ENCODE data around the gene EHD4. TPM values are rescaled to one million over a fixed set of nuclear protein-coding genes. Genes with fewer than 3 reads are reported as not detected.

The EHD4 gene
- total RNA-seq, 2 donors from 2014 or later, result 30.3 to 40.0 TPM

DNA sequence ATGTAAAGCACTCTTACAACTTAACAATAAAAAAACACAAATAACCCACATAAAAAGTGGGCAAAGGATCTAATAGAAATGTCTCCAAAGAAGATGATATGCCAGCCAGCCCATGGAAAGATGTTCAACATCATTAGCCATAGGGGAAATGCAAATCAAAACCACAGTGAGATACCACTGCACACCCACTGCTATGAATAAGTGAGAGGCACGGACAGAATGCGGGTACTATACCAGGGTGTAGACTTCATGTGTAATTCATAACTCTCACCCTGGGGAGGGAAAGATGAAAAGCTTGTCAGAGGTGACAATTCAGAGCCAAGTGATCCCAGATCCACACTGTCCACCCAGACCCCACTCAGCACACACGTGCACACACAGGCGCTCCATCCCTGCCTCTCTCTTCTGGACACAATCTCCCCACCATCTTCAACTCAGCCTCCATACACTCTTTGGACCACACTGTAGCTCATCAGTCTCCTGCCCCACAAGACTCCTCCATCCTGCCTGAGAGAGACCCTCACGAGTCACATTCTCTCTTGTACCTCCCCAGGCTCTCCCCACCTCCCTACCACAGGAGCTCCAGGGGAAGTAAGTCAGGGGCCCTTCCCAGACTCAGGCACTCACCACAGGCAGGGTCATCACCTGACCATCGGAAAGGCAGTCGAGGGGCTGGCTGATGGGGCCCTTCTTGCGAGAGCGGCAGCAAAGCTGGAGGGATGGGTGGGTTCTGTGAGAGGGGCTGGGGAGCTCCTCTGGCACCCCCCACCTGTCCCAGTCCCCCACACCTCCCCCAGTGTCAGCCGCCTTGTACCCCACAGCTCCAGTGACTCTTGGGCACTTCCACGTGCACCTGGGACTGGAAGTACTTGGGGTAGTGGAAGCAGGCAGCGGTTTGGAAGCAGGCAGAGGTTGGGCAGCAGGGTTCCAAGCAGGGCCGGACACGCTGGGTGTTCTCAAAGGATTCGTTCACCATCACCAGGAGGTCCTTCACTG is 27.2 kb upstream of the EHD4 start:
- no peaks in the 10 kb centered on the region for H3K27me3 ChIP-seq
- H3K9ac ChIP-seq (ENCODE audit: low read depth in 2 of 2, low read length in 2 of 2), result no peak overlapping the region
- intact Hi-C loops (cut with DNase I), result no loop called here
- TF ChIP-seq, protein P1, sequence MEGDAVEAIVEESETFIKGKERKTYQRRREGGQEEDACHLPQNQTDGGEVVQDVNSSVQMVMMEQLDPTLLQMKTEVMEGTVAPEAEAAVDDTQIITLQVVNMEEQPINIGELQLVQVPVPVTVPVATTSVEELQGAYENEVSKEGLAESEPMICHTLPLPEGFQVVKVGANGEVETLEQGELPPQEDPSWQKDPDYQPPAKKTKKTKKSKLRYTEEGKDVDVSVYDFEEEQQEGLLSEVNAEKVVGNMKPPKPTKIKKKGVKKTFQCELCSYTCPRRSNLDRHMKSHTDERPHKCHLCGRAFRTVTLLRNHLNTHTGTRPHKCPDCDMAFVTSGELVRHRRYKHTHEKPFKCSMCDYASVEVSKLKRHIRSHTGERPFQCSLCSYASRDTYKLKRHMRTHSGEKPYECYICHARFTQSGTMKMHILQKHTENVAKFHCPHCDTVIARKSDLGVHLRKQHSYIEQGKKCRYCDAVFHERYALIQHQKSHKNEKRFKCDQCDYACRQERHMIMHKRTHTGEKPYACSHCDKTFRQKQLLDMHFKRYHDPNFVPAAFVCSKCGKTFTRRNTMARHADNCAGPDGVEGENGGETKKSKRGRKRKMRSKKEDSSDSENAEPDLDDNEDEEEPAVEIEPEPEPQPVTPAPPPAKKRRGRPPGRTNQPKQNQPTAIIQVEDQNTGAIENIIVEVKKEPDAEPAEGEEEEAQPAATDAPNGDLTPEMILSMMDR (IDR thresholded peaks at IDR 0.05), result no peak
- H3K27ac ChIP-seq, result no peak overlapping the region
- H3K36me3 ChIP-seq, result no peaks in the 10 kb centered on the region
- H3K9me3 ChIP-seq, result no peaks in the 10 kb centered on the region
- no peaks in the 10 kb centered on the region for H3K4me1 ChIP-seq
- H3K4me3 ChIP-seq, result no peak overlapping the region
- no peak for DNase-seq

DNA sequence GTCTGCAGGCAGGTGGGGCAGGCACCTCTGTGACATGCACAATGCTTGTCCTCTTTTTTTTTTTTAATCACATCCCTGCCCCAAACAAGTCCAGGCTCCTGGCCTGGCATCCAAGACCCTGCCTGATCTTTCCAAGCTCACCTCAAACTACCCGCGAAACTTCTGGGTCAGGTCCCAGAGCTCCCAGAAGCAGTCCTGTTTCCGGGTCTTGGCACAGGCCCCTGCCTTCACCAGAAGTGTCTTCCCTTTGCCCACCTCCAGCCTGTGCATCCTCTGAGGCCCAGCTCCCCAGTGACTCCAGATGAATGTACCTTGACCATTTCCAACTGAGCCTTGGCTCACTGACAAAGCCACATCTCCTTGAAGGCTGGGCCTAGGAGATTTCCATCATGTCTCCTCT is 25.5 kb upstream of the EHD4 start:
- TF ChIP-seq, protein P1 (IDR thresholded peaks at IDR 0.05), result no peak
- Histone ChIP-seq H3K9me3 (no peaks in the 10 kb centered on the region), H3K4me1 (no peaks in the 10 kb centered on the region), H3K27me3 (no peaks in the 10 kb centered on the region), H3K9ac (ENCODE audit: low read depth in 2 of 2, low read length in 2 of 2) (no peak overlapping the region), H3K4me3 (no peak overlapping the region), H3K36me3 (no peaks in the 10 kb centered on the region), H3K27ac (no peak overlapping the region)
- DNase-seq, result no peak
- intact Hi-C loops (cut with DNase I), result no loop called here

DNA sequence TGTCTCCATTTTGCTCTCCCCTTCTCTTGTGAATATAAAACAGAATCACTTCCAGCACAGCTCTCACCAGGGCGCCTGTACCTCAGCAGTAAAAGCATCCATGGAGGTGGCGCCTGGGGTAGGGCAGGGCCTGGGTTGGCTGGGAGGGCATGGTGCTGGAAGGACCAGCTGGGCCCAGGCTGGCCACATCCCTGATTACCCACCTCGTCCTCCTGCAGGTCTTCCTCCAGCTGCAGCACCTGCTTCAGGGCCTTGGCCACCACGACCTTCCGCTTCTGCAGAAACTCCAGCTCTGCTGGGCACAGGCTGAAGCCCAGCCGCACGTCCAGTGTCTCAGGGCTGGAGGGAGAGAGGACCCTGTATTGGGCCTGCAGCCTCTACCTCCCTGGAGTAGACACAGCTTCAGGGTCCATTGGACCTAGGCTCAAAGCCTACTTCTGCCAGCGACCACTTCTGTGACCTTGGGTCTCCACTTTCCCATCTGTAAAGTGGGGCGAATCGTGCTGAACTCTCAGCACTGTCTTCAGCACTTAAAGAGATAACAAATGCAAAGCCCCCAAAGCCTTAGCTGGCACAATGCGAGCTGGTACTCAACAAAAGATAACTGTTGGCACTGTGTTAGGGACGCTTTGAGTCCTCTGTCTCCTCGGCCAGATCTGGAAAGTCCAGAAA is 24.7 kb upstream of the EHD4 start:
- intact Hi-C loops (cut with DNase I), result no loop called here
- TF ChIP-seq, protein P1 (IDR thresholded peaks at IDR 0.05), result no peak

DNA sequence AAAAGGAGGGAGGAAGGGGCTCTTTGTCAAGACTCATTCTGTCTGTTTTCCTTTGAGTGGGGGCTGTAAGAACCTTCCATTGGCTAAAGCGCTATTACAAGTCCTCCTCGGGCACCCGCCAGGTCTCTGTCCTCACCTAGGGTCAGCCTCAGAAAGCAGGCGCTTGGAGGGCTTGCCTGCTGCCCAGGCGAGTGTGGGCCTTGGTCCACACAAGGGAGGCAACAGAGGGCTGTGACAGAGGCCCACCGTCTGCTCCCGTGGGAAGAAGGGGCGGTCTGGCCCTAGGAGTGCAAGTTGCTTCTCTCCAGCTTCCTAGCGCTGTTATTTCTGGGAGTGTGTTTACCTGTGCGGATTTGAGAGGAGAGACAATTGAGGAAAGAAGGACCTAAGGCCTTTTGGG is 24.0 kb upstream of the EHD4 start:
- DNase-seq, result no peak
- H3K9me3 ChIP-seq, result no peaks in the 10 kb centered on the region
- no peak overlapping the region for H3K27ac ChIP-seq
- H3K9ac ChIP-seq (ENCODE audit: low read depth in 2 of 2, low read length in 2 of 2), result no peak overlapping the region
- no peaks in the 10 kb centered on the region for H3K36me3 ChIP-seq
- H3K4me1 ChIP-seq, result no peaks in the 10 kb centered on the region
- no peak overlapping the region for H3K4me3 ChIP-seq
- intact Hi-C loops (cut with DNase I), result no loop called here
- TF ChIP-seq, protein P1 (IDR thresholded peaks at IDR 0.05), result no peak
- no peaks in the 10 kb centered on the region for H3K27me3 ChIP-seq

More for the DNA sequence above, 24.7 kb upstream of the EHD4 start:
- H3K9me3 ChIP-seq, result no peaks in the 10 kb centered on the region
- no peak overlapping the region for H3K9ac ChIP-seq (ENCODE audit: low read depth in 2 of 2, low read length in 2 of 2)
- no peak overlapping the region for H3K4me3 ChIP-seq
- H3K27me3 ChIP-seq, result no peaks in the 10 kb centered on the region
- no peak overlapping the region for H3K27ac ChIP-seq
- H3K36me3 ChIP-seq, result no peaks in the 10 kb centered on the region
- DNase-seq, result no peak
- H3K4me1 ChIP-seq, result no peaks in the 10 kb centered on the region

DNA sequence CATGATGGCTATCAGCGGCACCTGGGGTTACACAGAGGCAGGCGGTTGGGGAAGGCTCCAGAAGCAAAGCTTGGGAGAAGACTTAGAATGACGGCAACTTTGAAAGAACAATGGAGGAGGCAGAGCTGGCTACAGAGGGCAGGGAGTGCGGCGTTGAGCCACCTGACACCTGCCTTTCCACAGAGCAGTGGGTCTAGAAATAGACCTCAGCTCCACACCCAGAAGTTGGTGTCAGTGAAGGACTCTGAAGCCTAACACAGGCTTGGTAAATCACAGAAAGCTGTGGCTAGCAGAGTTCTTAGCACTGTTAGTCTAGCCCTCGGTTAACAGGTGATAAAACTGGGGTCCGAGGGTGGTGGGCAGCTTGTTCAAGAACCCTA is 23.1 kb upstream of the EHD4 start:
- H3K4me1 ChIP-seq, result no peaks in the 10 kb centered on the region
- no peaks in the 10 kb centered on the region for H3K9me3 ChIP-seq
- no peaks in the 10 kb centered on the region for H3K36me3 ChIP-seq
- no peak overlapping the region for H3K9ac ChIP-seq (ENCODE audit: low read depth in 2 of 2, low read length in 2 of 2)
- intact Hi-C loops (cut with DNase I), result no loop called here
- TF ChIP-seq, protein P1 (IDR thresholded peaks at IDR 0.05), result no peak
- H3K27ac ChIP-seq, result no peak overlapping the region
- no peaks in the 10 kb centered on the region for H3K27me3 ChIP-seq
- H3K4me3 ChIP-seq, result no peak overlapping the region
- DNase-seq, result no peak
